ENCODE data around the gene KCND1.

- TF ChIP-seq CTCF (IDR thresholded peaks at IDR 0.05) (no peak), POLR2A (IDR thresholded peaks at IDR 0.05) (no peak)
Measured at GRCh38 chrX:48974574-48974973, 2.9 kb upstream of the KCND1 start.

Measured in tibial nerve (tissue), 3 donors.